Muscle of leg (tissue), 11 donors: ENCODE results near the gene RAN. TPM values are rescaled to one million over a fixed set of nuclear protein-coding genes. Genes with fewer than 3 reads are reported as not detected.
"Not testable (repeated sequence)": the region's sequence is repeated elsewhere in the genome, so short reads cannot be mapped to it uniquely, and the experiment has no call there.

ENCODE experiments used
- DNase-seq: peaks from one replicate; pipeline ENCODE4 v3.0.0; 2013
- H3K27ac ChIP-seq: one replicate; pipeline ENCODE4 v1.5.1; 2013; ENCODE audit warnings: mild to moderate bottlenecking, low read length, control low read depth
- H3K27me3 ChIP-seq: one replicate; pipeline ENCODE4 v1.6.1; 2013; ENCODE audit warnings: low read length; ENCODE audit not compliant: control insufficient read depth, insufficient read depth
- H3K36me3 ChIP-seq: one replicate; pipeline ENCODE4 v1.6.1; 2013; ENCODE audit warnings: low read length; ENCODE audit not compliant: control insufficient read depth, insufficient read depth
- H3K4me1 ChIP-seq: one replicate; pipeline ENCODE4 v1.6.1; 2013; ENCODE audit warnings: low read length; ENCODE audit not compliant: control insufficient read depth, insufficient read depth
- H3K4me3 ChIP-seq: one replicate; pipeline ENCODE4 v1.5.1; 2013; ENCODE audit warnings: low read length, control low read depth
- H3K9me3 ChIP-seq: replicated peaks from 2 replicates; pipeline ENCODE4 v1.6.1; 2013; ENCODE audit warnings: low read depth, low read length; ENCODE audit not compliant: control insufficient read depth
- WGBS: methylation state at CpG from one replicate; pipeline ENCODE4 v1.1.5; 2013; ENCODE audit warnings: missing lambda C conversion rate; ENCODE audit not compliant: insufficient coverage; 5-methylcytosine and 5-hydroxymethylcytosine counted together
- polyA plus RNA-seq, 8 donors: library from polyadenylated mRNA; unstranded; fragments of 120-200 nt; gene quantifications; one replicate each; pipeline versions ENCODE4 v1.2.1 to v1.2.3, GENCODE V29; 2013; ENCODE audit warnings: inconsistent platforms in 1 of 8, low replicate concordance in 1 of 8; ENCODE audit not compliant: insufficient read length in 8 of 8, insufficient read depth in 1 of 8
- total RNA-seq: library from RNA; stranded (reverse); fragments of 120-200 nt; gene quantifications from one replicate; pipeline ENCODE4 v1.2.4, GENCODE V29; 2013

The RAN gene
- total and polyA plus RNA-seq, 9 donors, result 370 to 512 (median 417) TPM

DNA sequence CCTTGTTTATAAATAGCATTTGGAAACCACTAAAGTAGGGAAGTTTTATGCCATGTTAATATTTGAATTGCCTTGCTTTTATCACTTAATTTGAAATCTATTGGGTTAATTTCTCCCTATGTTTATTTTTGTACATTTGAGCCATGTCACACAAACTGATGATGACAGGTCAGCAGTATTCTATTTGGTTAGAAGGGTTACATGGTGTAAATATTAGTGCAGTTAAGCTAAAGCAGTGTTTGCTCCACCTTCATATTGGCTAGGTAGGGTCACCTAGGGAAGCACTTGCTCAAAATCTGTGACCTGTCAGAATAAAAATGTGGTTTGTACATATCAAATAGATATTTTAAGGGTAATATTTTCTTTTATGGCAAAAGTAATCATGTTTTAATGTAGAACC, 4.4 kb downstream of the RAN start:
- H3K27ac ChIP-seq, result no peak overlapping the region
- peaks cover 41% of the 10 kb centered on the region for H3K36me3 ChIP-seq
- H3K27me3 ChIP-seq, result no peaks in the 10 kb centered on the region
- H3K4me3 ChIP-seq, result no peak overlapping the region
- no peak for DNase-seq
- H3K9me3 ChIP-seq, result no peaks in the 10 kb centered on the region
- H3K4me1 ChIP-seq, result peaks cover 7% of the 10 kb centered on the region

DNA sequence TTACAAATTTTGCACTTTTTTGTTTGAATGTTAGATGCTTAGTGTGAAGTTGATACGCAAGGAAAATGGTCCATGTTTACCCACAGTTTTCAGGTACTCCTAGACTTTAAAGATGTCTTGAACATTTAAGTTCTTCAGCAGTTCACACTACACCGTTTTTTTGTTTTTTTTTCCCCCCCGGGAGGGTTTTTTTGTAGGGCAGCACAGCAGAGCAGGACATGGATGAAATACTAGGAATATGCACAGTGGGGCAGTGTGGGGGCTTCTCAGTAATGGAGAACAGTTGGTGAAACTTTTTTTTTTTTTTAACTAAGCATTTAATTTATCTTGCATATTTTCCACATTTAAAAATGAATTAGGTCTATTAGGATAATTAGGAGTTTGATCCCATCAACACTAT, 4.9 kb downstream of the RAN start:
- WGBS, result no CpG with 5 or more reads among the region's 3 CpGs
- H3K4me1 ChIP-seq, result peaks cover 5% of the 10 kb centered on the region
- H3K36me3 ChIP-seq, result peaks cover 41% of the 10 kb centered on the region
- no peak overlapping the region for H3K27ac ChIP-seq
- H3K4me3 ChIP-seq, result no peak overlapping the region
- H3K9me3 ChIP-seq, result no peaks in the 10 kb centered on the region
- H3K27me3 ChIP-seq, result no peaks in the 10 kb centered on the region
- DNase-seq, result no peak

DNA sequence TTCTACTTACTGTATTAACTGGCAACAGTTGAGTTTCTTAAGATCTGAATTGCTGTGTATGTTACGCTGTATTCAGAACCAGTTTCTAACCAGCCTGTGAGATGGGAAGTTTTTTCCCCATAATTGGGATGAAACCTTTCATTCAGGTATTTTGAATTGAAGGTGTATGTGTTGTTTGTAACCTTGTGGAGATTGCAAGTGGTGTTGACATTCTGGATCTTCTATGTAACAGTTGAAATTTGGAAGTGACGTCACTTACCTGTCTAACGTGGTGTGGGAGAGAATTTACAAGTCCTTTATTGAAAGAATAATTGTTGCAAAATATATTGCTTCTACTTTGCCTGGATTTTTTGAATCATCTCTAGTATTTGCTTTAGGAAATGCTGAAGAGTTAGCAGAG, 5.5 kb downstream of the RAN start:
- Histone ChIP-seq H3K27me3 (no peaks in the 10 kb centered on the region), H3K9me3 (no peaks in the 10 kb centered on the region), H3K4me1 (peaks cover 5% of the 10 kb centered on the region), H3K36me3 (peaks cover 41% of the 10 kb centered on the region), H3K4me3 (no peak overlapping the region), H3K27ac (no peak overlapping the region)
- no CpG with 5 or more reads among the region's 3 CpGs for WGBS
- DNase-seq, result no peak

DNA sequence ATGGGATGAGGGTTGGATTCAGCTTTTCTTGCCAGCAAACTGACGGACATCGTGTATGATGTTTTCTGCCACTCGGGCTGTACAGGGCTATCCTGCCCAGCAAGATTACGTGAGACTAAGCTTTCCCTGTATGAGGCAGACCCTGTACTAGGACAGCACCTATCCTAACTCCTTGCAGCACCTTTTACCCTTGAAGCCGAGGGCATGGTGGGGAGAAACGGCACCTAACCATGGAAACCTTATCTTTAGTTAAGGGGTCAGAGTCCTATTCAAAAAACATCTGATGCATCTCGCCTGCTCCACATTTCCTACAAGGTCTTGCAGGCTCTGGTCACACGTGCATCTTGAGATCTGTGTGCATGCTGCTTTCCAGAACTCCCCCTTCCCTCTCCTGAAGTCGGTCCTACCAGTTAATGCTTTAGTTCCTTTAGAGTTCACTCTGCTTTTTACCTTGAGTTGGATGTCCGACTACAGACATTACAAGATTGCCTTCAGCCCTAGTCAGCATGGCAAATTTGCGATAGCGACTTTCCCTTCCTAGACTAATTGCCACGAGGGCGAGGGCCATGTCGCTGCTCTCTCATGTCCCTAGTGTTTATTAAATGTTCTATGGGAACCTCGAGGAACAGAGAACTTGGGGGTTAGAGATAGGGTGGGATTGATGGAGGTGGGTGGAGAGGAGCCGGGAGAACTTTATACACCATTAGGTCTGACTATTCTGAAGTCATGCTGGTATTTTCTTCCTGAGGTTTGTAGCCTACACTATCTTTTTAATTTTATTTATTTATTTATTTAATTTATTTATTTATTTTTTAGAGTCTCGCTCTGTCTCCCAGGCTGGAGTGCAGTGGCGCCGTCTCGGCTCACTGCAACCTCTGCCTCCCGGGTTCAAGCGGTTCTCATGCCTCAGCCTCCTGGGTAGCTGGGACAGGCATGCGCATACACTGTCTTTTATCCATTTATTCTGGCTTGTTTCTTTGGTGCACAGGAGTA, 6.6 kb downstream of the RAN start:
- Histone ChIP-seq H3K4me3 (no peak overlapping the region), H3K9me3 (no peaks in the 10 kb centered on the region), H3K27me3 (no peaks in the 10 kb centered on the region), H3K27ac (no peak overlapping the region), H3K36me3 (peaks cover 36% of the 10 kb centered on the region), H3K4me1 (peaks cover 5% of the 10 kb centered on the region)
- DNase-seq, result no peak
- 55% methylated on average over 7 of the region's 24 CpGs for WGBS

DNA sequence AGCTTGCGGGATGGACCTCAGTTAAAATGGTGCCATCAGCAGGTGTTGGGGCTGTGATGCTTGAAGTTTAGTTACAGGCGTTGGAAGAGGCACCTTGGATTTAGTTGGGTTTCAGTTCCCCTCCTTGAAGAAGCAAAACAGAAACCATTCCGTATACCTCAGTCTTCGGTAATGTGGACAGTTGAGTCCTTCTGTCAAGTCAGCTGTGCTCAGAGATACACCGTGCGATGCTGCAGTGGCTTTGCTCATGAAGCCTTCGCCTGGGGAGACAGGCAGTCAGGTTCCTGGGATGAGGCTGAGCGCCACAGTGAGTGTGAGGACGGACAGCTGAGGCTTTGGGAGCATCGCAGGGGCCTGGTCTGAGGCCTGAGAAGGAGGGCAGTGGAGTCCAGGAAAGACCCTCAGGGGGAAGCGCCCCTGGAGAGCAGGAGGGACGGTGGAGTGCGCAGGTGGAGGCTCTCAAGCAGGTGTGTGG, 7.4 kb downstream of the RAN start:
- peaks cover 29% of the 10 kb centered on the region for H3K36me3 ChIP-seq
- H3K9me3 ChIP-seq, result no peaks in the 10 kb centered on the region
- WGBS, result 74% methylated on average over 12 of the region's 13 CpGs
- H3K27me3 ChIP-seq, result no peaks in the 10 kb centered on the region
- no peak for DNase-seq
- no peaks in the 10 kb centered on the region for H3K4me1 ChIP-seq
- H3K27ac ChIP-seq, result no peak overlapping the region
- H3K4me3 ChIP-seq, result no peak overlapping the region

DNA sequence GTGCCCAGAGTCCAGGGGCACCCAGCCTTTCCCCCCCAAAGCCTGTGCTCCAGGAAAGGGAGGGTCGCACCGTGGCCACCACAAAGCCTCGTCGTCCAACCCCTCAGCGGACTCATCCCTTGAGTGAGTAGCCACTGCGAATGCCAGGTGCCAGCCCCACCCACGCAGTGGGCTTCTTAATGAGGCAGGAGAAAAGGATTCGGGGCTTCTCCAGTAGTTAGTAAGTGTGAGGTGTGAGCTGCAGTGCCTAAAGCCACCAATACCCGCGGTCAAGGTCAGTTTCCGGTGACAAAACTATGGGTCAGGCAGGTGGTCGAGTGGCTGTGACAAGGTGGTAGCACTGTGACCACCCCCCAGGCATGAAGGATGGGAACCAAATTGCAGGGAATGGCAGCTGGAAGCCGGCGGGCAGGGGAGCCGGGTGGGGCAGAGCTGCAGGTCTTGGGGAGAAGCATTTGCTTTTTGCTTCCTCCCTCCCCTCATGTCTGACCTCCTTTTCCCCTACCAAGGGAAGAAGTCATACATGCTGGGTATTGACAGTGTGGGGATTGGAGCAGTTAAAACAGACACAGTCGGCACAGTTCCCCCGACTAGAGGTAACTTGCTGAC, 8.0 kb downstream of the RAN start:
- no peak overlapping the region for H3K4me3 ChIP-seq
- H3K27me3 ChIP-seq, result no peaks in the 10 kb centered on the region
- peaks cover 22% of the 10 kb centered on the region for H3K36me3 ChIP-seq
- H3K9me3 ChIP-seq, result no peaks in the 10 kb centered on the region
- DNase-seq, result no peak
- H3K27ac ChIP-seq, result no peak overlapping the region
- 58% methylated on average over 8 of the region's 17 CpGs for WGBS
- H3K4me1 ChIP-seq, result no peaks in the 10 kb centered on the region

DNA sequence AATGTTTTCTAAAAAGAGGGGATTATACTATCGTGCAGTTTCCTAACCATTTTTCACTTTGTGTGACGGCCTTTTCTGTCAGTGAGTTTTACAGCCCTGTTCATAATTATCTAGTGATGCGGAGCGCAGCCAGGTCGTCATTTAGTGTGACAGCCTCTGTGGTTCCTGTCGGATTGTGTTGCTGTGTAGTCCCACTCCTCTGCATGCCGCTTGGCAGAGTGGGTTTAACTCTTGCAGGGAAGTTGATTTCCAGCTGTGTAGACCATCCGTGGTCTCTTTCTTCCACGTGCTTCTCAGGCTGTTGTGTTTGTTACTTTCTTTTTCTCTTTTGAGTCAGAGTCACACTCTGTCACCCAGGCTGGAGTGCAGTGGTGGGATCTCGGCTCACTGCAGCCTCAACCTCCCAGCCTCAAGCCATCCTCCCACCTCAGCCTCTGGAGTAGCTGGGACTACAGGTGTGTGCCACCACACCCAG, 8.6 kb downstream of the RAN start:
- DNase-seq, result no peak
- no peak overlapping the region for H3K4me3 ChIP-seq
- 4% methylated on average over 7 of the region's 10 CpGs for WGBS

DNA sequence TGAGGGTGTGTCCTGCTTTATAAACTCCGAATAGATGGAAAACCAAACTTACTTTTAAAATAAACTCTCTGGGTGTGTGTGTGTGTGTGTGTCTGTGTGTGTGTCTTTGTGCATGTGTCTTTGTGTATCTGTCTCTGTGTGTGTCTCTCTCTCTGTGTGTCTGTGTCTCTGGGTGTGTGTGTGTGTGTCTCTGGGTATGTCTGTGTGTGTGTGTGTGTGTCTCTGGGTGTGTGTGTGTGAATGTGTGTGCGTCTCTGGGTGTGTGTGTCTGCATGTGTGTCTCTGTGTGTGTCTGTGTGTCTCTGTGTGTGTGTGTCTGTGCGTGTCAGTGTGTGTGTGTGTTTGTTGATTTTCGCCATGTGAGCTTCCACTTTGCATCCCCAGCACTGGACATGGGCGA, 9.2 kb downstream of the RAN start:
- Histone ChIP-seq H3K27ac (no peak overlapping the region), H3K9me3 (no peaks in the 10 kb centered on the region), H3K4me3 (no peak overlapping the region), H3K27me3 (no peaks in the 10 kb centered on the region), H3K4me1 (no peaks in the 10 kb centered on the region), H3K36me3 (peaks cover 12% of the 10 kb centered on the region)
- no peak for DNase-seq
- WGBS, result no CpG with 5 or more reads among the region's 5 CpGs

More for the DNA sequence above, 8.6 kb downstream of the RAN start:
- Histone ChIP-seq H3K27ac (no peak overlapping the region), H3K9me3 (no peaks in the 10 kb centered on the region), H3K36me3 (peaks cover 17% of the 10 kb centered on the region), H3K27me3 (no peaks in the 10 kb centered on the region), H3K4me1 (no peaks in the 10 kb centered on the region)

DNA sequence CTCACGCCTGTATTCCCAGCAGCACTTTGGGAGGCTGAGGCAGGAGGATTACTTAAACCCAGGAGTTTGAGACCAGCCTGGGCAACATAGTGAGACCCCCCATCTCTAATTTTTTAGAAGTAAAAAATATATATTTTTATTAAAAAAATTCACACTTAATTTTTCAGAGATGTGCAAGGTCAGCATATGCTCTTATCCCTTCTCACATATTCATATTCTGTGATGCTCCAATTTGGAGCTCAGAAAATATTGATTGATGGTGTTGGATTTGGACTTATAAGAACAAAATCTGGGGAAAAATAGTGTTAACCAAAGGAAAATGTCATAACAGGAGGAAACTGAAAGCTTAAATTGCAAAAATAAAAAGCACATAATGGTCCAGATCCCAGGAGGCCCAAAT, 9.7 kb downstream of the RAN start:
- H3K36me3 ChIP-seq, result peaks cover 10% of the 10 kb centered on the region
- DNase-seq, result no peak
- H3K4me1 ChIP-seq, result no peaks in the 10 kb centered on the region
- no peak overlapping the region for H3K4me3 ChIP-seq
- no peaks in the 10 kb centered on the region for H3K9me3 ChIP-seq
- no peak overlapping the region for H3K27ac ChIP-seq
- H3K27me3 ChIP-seq, result no peaks in the 10 kb centered on the region
- whole genome bisulfite sequencing, result no CpG with 5 or more reads among the region's 1 CpG

DNA sequence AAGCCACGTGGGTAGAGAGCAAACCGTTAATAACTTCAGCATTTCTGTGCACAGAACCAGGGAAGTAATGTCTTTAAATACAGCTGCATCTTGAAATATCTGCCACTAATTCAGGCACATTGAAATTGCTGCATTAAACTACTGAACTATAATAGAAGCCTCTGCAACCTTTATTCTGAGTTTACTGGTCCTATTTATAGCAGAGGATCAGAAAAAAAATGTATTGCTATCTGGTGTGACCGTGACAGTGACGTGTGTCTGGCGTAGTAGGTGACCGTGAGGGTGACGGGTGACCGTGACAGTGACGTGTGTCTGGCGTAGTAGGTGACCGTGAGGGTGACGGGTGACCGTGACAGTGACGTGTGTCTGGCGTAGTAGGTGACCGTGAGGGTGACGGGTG, 15.3 kb downstream of the RAN start:
- not testable (repeated sequence) for H3K36me3 ChIP-seq
- 52% methylated on average over 2 of the region's 17 CpGs for WGBS

More for the DNA sequence above, 15.3 kb downstream of the RAN start:
- not testable (repeated sequence) for DNase-seq, H3K9me3 ChIP-seq, H3K4me1 ChIP-seq, H3K4me3 ChIP-seq, H3K27me3 ChIP-seq, H3K27ac ChIP-seq
